ENCODE measurements around the gene UBXN4.
"Not testable (repeated sequence)": the region's sequence is repeated elsewhere in the genome, so short reads cannot be mapped to it uniquely, and the experiment has no call there.

DNA sequence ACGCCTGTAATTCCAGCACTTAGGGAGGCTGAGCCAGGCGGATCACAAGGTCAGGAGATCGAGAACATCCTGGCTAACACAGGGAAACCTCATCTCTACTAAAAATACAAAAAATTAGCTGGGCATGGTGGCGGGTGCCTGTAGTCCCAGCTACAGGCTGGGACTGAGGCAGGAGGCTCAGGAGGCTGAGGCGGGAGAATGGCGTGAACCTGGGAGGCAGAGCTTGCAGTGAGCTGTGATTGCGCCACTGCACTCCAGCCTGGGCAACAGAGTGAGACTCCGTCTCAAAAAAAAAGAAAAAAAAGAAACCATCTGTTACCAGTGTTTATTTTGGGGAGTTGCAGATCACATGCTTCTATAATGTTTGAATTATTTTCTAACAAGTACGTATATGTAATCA is 26.6 kb upstream of the UBXN4 start:
- TF ChIP-seq, protein P1, sequence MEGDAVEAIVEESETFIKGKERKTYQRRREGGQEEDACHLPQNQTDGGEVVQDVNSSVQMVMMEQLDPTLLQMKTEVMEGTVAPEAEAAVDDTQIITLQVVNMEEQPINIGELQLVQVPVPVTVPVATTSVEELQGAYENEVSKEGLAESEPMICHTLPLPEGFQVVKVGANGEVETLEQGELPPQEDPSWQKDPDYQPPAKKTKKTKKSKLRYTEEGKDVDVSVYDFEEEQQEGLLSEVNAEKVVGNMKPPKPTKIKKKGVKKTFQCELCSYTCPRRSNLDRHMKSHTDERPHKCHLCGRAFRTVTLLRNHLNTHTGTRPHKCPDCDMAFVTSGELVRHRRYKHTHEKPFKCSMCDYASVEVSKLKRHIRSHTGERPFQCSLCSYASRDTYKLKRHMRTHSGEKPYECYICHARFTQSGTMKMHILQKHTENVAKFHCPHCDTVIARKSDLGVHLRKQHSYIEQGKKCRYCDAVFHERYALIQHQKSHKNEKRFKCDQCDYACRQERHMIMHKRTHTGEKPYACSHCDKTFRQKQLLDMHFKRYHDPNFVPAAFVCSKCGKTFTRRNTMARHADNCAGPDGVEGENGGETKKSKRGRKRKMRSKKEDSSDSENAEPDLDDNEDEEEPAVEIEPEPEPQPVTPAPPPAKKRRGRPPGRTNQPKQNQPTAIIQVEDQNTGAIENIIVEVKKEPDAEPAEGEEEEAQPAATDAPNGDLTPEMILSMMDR (IDR thresholded peaks at IDR 0.05), result not testable (repeated sequence)
- not testable (repeated sequence) for TF ChIP-seq POLR2A (IDR thresholded peaks at IDR 0.05)

Measured in Peyer's patch (tissue), 4 donors.